GM12878 (cell line): Measurements from ENCODE around the gene FANCG. TPM values are rescaled to one million over a fixed set of nuclear protein-coding genes. Genes with fewer than 3 reads are reported as not detected.

ENCODE experiments used
- ATAC-seq: fragments of 200-7000 bp; cut with Tn5 transposase; 3 replicates; pipeline ENCODE4 v1.9.1; 2020; ENCODE audit warnings: mild to moderate bottlenecking, moderate library complexity
- BruUV-seq: library from RNA; stranded (reverse); fragments of 400-500 nt; replicated peaks from 2 replicates; lab custom pipeline; 2021; lab: Mats Ljungman, UMichigan
- CTCF ChIA-PET: fragments of 300-600 bp; sonication (Branson Sonifier 250); formaldehyde crosslinking; extraction: SDS; loops from one replicate; lab custom pipeline; 2021; ENCODE audit warnings: inconsistent platforms; lab: Yijun Ruan, JAX
- POLR2A ChIA-PET: fragments of 350-600 bp; formaldehyde crosslinking; extraction: SDS; loops from one replicate; lab custom pipeline; 2021; ENCODE audit warnings: inconsistent platforms; lab: Charles Lee
- RAD21 ChIA-PET: fragments of 300-600 bp; sonication (Branson Sonifier 250); formaldehyde crosslinking; loops from one replicate; lab custom pipeline; 2023; ENCODE audit warnings: antibody characterized with exemption; ENCODE audit not compliant: unreplicated experiment; lab: Charles Lee
- SMC1A ChIA-PET: fragments of 300-600 bp; sonication (Branson Sonifier 250); formaldehyde crosslinking; loops from one replicate; lab custom pipeline; 2023; ENCODE audit not compliant: unreplicated experiment, uncharacterized antibody; lab: Charles Lee
- DNase-seq: peaks from one replicate; pipeline ENCODE4 v3.0.0-alpha.2; 2011; ENCODE audit warnings: low read depth, low spot score
- FAIRE-seq: peaks from 3 replicates; lab custom pipeline; 2011; peaks lifted over from hg19 to GRCh38; lab: Jason Lieb, UNC
- H2AFZ ChIP-seq: 2 replicates; pipeline ENCODE4 v1.6.0; 2011; ENCODE audit warnings: low read depth, low read length, control low read depth; ENCODE audit not compliant: control insufficient read depth
- H3K27ac ChIP-seq: 2 replicates; pipeline ENCODE4 v1.5.1; 2011; ENCODE audit warnings: control low read depth; ENCODE audit not compliant: control insufficient read depth, insufficient read depth
- H3K27me3 ChIP-seq, 2 experiments: replicated peaks in 1 of 2; 2 replicates each; pipeline versions ENCODE4 v1.6.0 to v1.6.1; 2011; ENCODE audit warnings: low read length in 1 of 2; ENCODE audit not compliant: control insufficient read depth in 2 of 2, insufficient read depth in 2 of 2
- H3K36me3 ChIP-seq, 2 experiments: 2 replicates each; pipeline ENCODE4 v1.5.1; 2011; ENCODE audit warnings: low read length in 1 of 2; ENCODE audit not compliant: control insufficient read depth in 2 of 2, insufficient read depth in 2 of 2
- H3K4me1 ChIP-seq: 2 replicates; pipeline ENCODE4 v1.6.1; 2011; ENCODE audit warnings: mild to moderate bottlenecking, low read length, moderate library complexity, mixed read lengths; ENCODE audit not compliant: control insufficient read depth, insufficient read depth
- H3K4me2 ChIP-seq: 2 replicates; pipeline ENCODE4 v1.6.0; 2011; ENCODE audit warnings: control low read depth; ENCODE audit not compliant: control insufficient read depth, insufficient read depth
- H3K4me3 ChIP-seq: fragments of 200-600 bp; sonication (generic); 2 replicates; pipeline ENCODE4 v1.5.1; 2016
- H3K79me2 ChIP-seq: 2 replicates; pipeline ENCODE4 v1.6.0; 2011; ENCODE audit warnings: low read length; ENCODE audit not compliant: control insufficient read depth, insufficient read depth
- H3K9ac ChIP-seq: 2 replicates; pipeline ENCODE4 v1.8.0; 2011; ENCODE audit warnings: low read length, control low read depth, mixed read lengths; ENCODE audit not compliant: control insufficient read depth, insufficient read depth
- H3K9me3 ChIP-seq: replicated peaks from 3 replicates; pipeline ENCODE4 v1.5.1; 2011; ENCODE audit warnings: mild to moderate bottlenecking, low read length; ENCODE audit not compliant: control insufficient read depth, insufficient read depth
- H4K20me1 ChIP-seq: 2 replicates; pipeline ENCODE4 v1.6.0; 2011; ENCODE audit not compliant: control insufficient read depth, insufficient read depth
- BCL3 ChIP-seq: IDR thresholded peaks from 2 replicates; pipeline ENCODE4 v1.6.1; 2011; ENCODE audit warnings: borderline replicate concordance, low read depth, mild to moderate bottlenecking, moderate library complexity, low read length; ENCODE audit not compliant: insufficient read depth, poor library complexity, severe bottlenecking
- CBX3 ChIP-seq: fragments of 200-600 bp; sonication (generic); IDR thresholded peaks from 2 replicates; pipeline ENCODE4 v1.6.1; 2016; ENCODE audit warnings: low read depth, borderline replicate concordance
- CBX5 ChIP-seq: sonication (generic); IDR thresholded peaks from 2 replicates; pipeline ENCODE4 v1.6.1; 2016; ENCODE audit warnings: low read depth, moderate library complexity, mild to moderate bottlenecking, inconsistent platforms
- CEBPB ChIP-seq, 2 experiments: fragments of 150-350 bp in 1 of 2; IDR thresholded peaks; 2 replicates each; pipeline ENCODE4 v1.6.1; 2012 to 2014; ENCODE audit warnings: low read depth in 2 of 2, low read length in 2 of 2, borderline replicate concordance in 1 of 2, inconsistent platforms in 1 of 2
- CHD4 ChIP-seq: fragments of 200-600 bp; sonication (generic); IDR thresholded peaks from 2 replicates; pipeline ENCODE4 v1.6.1; 2016; ENCODE audit warnings: mild to moderate bottlenecking
- IRF4 ChIP-seq: IDR thresholded peaks from 2 replicates; pipeline ENCODE4 v1.6.1; 2011; ENCODE audit warnings: low read depth, low read length
- KDM1A ChIP-seq: fragments of 200-600 bp; sonication (generic); IDR thresholded peaks from 2 replicates; pipeline ENCODE4 v1.6.1; 2016; ENCODE audit warnings: borderline replicate concordance
- RCOR1 ChIP-seq: conservative IDR thresholded peaks from 2 replicates; pipeline ENCODE4 v1.6.1; 2012; ENCODE audit warnings: low read depth, low read length, improper control_type of control experiment
- SMARCA5 ChIP-seq: fragments of 450-650 bp; IDR thresholded peaks from 2 replicates; pipeline ENCODE4 v1.6.1; 2017; ENCODE audit warnings: mild to moderate bottlenecking
- TARDBP ChIP-seq: IDR thresholded peaks from 2 replicates; pipeline ENCODE4 v1.6.1; 2016; ENCODE audit warnings: borderline replicate concordance
- TCF7 ChIP-seq: IDR thresholded peaks from 2 replicates; pipeline ENCODE4 v1.6.1; 2014; ENCODE audit warnings: antibody characterized with exemption, borderline replicate concordance
- YBX1 ChIP-seq: fragments of 450-650 bp; IDR thresholded peaks from 2 replicates; pipeline ENCODE4 v1.6.1; 2016; ENCODE audit warnings: antibody characterized with exemption
- ZNF217 ChIP-seq: fragments of 450-650 bp; IDR thresholded peaks from 2 replicates; pipeline ENCODE4 v1.6.1; 2017; ENCODE audit warnings: antibody characterized with exemption, mild to moderate bottlenecking
- WGBS: methylation state at CpG from one replicate; pipeline ENCODE4 v1.1.6; 2016; ENCODE audit warnings: low lambda C conversion rate; ENCODE audit not compliant: insufficient replicate concordance, insufficient coverage; ENCODE audit errors: missing lambda C conversion rate; 5-methylcytosine and 5-hydroxymethylcytosine counted together
- in situ Hi-C: fragments of 300-500 bp; cut with MboI; formaldehyde crosslinking; loops from 9 replicates; pipeline ENCODE4 v1.14.3; 2018; ENCODE audit warnings: mixed read lengths
- intact Hi-C: fragments of 100-400 bp; cut with micrococcal nuclease; formaldehyde crosslinking; loops from one replicate; pipeline ENCODE4 v1.14.2; 2022; ENCODE audit not compliant: unreplicated experiment
- polyA plus RNA-seq, 11 experiments: library from polyadenylated mRNA; depleted of rRNA in 4 of 11; unstranded in 6 of 11; stranded (reverse) in 5 of 11; fragments of >200 nt; fragmentation: Nextera tagmentation in 4 of 11; fragmentation: Illumina TruSeq in 1 of 11; extraction: Ambion mirVana in 4 of 11; extraction: Trizol in 1 of 11; gene quantifications; 1 replicate in 1 of 11; 2 replicates in 10 of 11; pipeline versions ENCODE4 v1.2.1 to v1.2.3, GENCODE V29; 2011 to 2016; ENCODE audit warnings: inconsistent platforms in 2 of 11, missing spikeins in 2 of 11, low read depth in 1 of 11
- total RNA-seq, 4 experiments: library from RNA; depleted of rRNA in 3 of 4; stranded (reverse); fragments of >200 nt in 3 of 4; fragmentation: Illumina TruSeq in 1 of 4; extraction: Trizol in 1 of 4; gene quantifications; 2 replicates each; pipeline versions ENCODE4 v1.2.1 to v1.2.3, GENCODE V29; 2013 to 2021

FANCG gene
- total and polyA plus RNA-seq, 10 of the 15 experiments (the other 5 are each of a cell fraction or from before 2014, with no cell fraction given): 16.4 to 78.7 (median 45.4) TPM

GRCh38 chr9:35028341-35028740, 51.4 kb downstream of the FANCG start:
- ATAC-seq (no peak), DNase-seq (no peak), FAIRE-seq (no peak)
- Histone ChIP-seq H3K9me3 (no peaks in the 10 kb centered on the region; the same call in 2 of the 3 replicates), H3K36me3 (no peaks in the 10 kb centered on the region), H3K9ac (no peak overlapping the region), H3K79me2 (no peaks in the 10 kb centered on the region), H4K20me1 (no peaks in the 10 kb centered on the region), H3K4me3 (no peak overlapping the region), H2AFZ (no peak overlapping the region), H3K27me3 (no peaks in the 10 kb centered on the region), H3K4me1 (peaks cover 4% of the 10 kb centered on the region; the same call in 1 of the 2 replicates), H3K4me2 (no peak overlapping the region), H3K27ac (no peak overlapping the region)
- CTCF ChIA-PET: interaction anchor here (0.6 to 7.2 kb wide), 6 partner anchors 10 to 967 kb away, joined by 3 to 39 read pairs (median 4); partner anchors contain the start of gene PIGO
- BruUV-seq: no TSS peak
- SMC1A ChIA-PET: interaction anchor here (1.3 kb wide), 1 partner anchor 23 kb away, joined by 7 read pairs; no protein-coding TSS in a partner anchor
- intact Hi-C loops: no loop called here
- TF ChIP-seq CBX3 (no peak), TCF7 (no peak)
- in situ Hi-C loops: no loop called here
- POLR2A ChIA-PET: interaction anchor here (0.6 kb wide), 1 partner anchor 290 kb away, joined by 3 read pairs; no protein-coding TSS in a partner anchor
- RAD21 ChIA-PET: interaction anchor here (0.9 kb wide), 1 partner anchor 23 kb away, joined by 3 read pairs; no protein-coding TSS in a partner anchor

GRCh38 chr9:35027860-35028259, 51.9 kb downstream of the FANCG start:
- no peak overlapping the region for H3K4me2 ChIP-seq
- WGBS: 0% methylated on average over 1 of the region's 1 CpG
- no peaks in the 10 kb centered on the region for H3K79me2 ChIP-seq
- peaks cover 4% of the 10 kb centered on the region; the same call in 1 of the 2 replicates for H3K4me1 ChIP-seq
- no TSS peak for BruUV-seq
- no peaks in the 10 kb centered on the region for H4K20me1 ChIP-seq
- H2AFZ ChIP-seq: no peak overlapping the region
- intact Hi-C loops: no loop called here
- ChIA-PET RAD21 (interaction anchor here (0.9 kb wide), 1 partner anchor 23 kb away, joined by 3 read pairs; no protein-coding TSS in a partner anchor), SMC1A (interaction anchor here (1.3 kb wide), 1 partner anchor 23 kb away, joined by 7 read pairs; no protein-coding TSS in a partner anchor), POLR2A (interaction anchor here (0.6 kb wide), 1 partner anchor 290 kb away, joined by 3 read pairs; no protein-coding TSS in a partner anchor), CTCF (interaction anchor here (0.6 to 7.2 kb wide), 6 partner anchors 10 to 966 kb away, joined by 3 to 39 read pairs (median 4); no protein-coding TSS in a partner anchor)
- no peaks in the 10 kb centered on the region for H3K36me3 ChIP-seq
- no peaks in the 10 kb centered on the region; the same call in 2 of the 3 replicates for H3K9me3 ChIP-seq
- no peaks in the 10 kb centered on the region for H3K27me3 ChIP-seq
- in situ Hi-C loops: no loop called here
- H3K9ac ChIP-seq: no peak overlapping the region
- H3K27ac ChIP-seq: no peak overlapping the region
- no peak overlapping the region for H3K4me3 ChIP-seq
- ATAC-seq (no peak), DNase-seq (no peak), FAIRE-seq (no peak)
- TF ChIP-seq KDM1A (no peak), TARDBP (no peak), IRF4 (no peak), CHD4 (no peak), ZNF217 (no peak), CEBPB (IDR thresholded peaks at IDR 0.05; ENCODE audit: borderline replicate concordance in 1 of 2, low read depth in 2 of 2, low read length in 2 of 2) (no peak), RCOR1 (no peak), CBX5 (no peak), SMARCA5 (no peak), BCL3 (no peak), YBX1 (no peak)
